Upper lobe of right lung (tissue), 1 donor: ENCODE measurements around the gene ZNF519. TPM values are rescaled to one million over a fixed set of nuclear protein-coding genes. Genes with fewer than 3 reads are reported as not detected.
"Not testable (repeated sequence)": the region's sequence is repeated elsewhere in the genome, so short reads cannot be mapped to it uniquely, and the experiment has no call there.

Experiments
- ATAC-seq: fragments of 200-7000 bp; cut with Tn5 transposase; one replicate; pipeline ENCODE4 v1.9.1; 2020; ENCODE audit warnings: mild to moderate bottlenecking, moderate library complexity
- DNase-seq: peaks from one replicate; pipeline ENCODE4 v3.0.0-alpha.2; 2020
- H3K27ac ChIP-seq: fragments of 200-600 bp; one replicate; pipeline ENCODE4 v1.8.0; 2022
- H3K27me3 ChIP-seq: fragments of 200-600 bp; one replicate; pipeline ENCODE4 v1.8.0; 2022; ENCODE audit warnings: mild to moderate bottlenecking
- H3K36me3 ChIP-seq: fragments of 200-600 bp; one replicate; pipeline ENCODE4 v1.8.0; 2022
- H3K4me1 ChIP-seq: fragments of 200-600 bp; one replicate; pipeline ENCODE4 v1.8.0; 2022
- H3K4me3 ChIP-seq: fragments of 200-600 bp; one replicate; pipeline ENCODE4 v1.8.0; 2022; ENCODE audit warnings: mild to moderate bottlenecking
- H3K9me3 ChIP-seq: fragments of 200-600 bp; one replicate; pipeline ENCODE4 v1.8.0; 2022
- intact Hi-C: fragments of 100-400 bp; cut with DNase I; formaldehyde crosslinking; loops from one replicate; pipeline ENCODE4 v1.11.0; 2022
- total RNA-seq: library from RNA; stranded (reverse); fragmentation: NEBNext Ultra II Directional; extraction: Animal tissue kit (Norgen Biotek cat#: 25700); gene quantifications from one replicate; pipeline ENCODE4 v1.2.1, GENCODE V29; 2021
- donor health status: DM: no; HTN: yes; CAD: no; lungs with severe emphysema.

Gene ZNF519
- total RNA-seq, 1 donor from 2014 or later = 5.7 TPM

- H3K4me1 ChIP-seq, H3K27me3 ChIP-seq, ATAC-seq, H3K27ac ChIP-seq, H3K9me3 ChIP-seq, intact Hi-C loops, H3K36me3 ChIP-seq, H3K4me3 ChIP-seq: not testable (repeated sequence)
- peak; percentile 48 for DNase-seq
Observed at GRCh38 chr18:14171301-14172141, 39.3 kb upstream of the ZNF519 start.

- H3K4me1 ChIP-seq, intact Hi-C loops, H3K36me3 ChIP-seq, H3K4me3 ChIP-seq, H3K27ac ChIP-seq, H3K27me3 ChIP-seq, H3K9me3 ChIP-seq: not testable (repeated sequence)
- ATAC-seq (peak; percentile 32), DNase-seq (peak; percentile 52)
Observed at GRCh38 chr18:14170367-14171036, 38.3 kb upstream of the ZNF519 start.

- peak; percentile 51 for DNase-seq
- ATAC-seq, H3K27me3 ChIP-seq, H3K9me3 ChIP-seq, H3K36me3 ChIP-seq, intact Hi-C loops, H3K4me3 ChIP-seq, H3K27ac ChIP-seq, H3K4me1 ChIP-seq: not testable (repeated sequence)
Observed at GRCh38 chr18:14162915-14163314, 30.7 kb upstream of the ZNF519 start.

- H3K27me3 ChIP-seq, DNase-seq, H3K4me3 ChIP-seq, H3K9me3 ChIP-seq, H3K4me1 ChIP-seq, H3K36me3 ChIP-seq, ATAC-seq, H3K27ac ChIP-seq, intact Hi-C loops: not testable (repeated sequence)
Observed at GRCh38 chr18:14151564-14152113, 19.4 kb upstream of the ZNF519 start.

GRCh38 chr18:14150766-14151165, 18.5 kb upstream of the ZNF519 start:
- DNase-seq = peak; percentile 37
- H3K27ac ChIP-seq, intact Hi-C loops, H3K9me3 ChIP-seq, H3K27me3 ChIP-seq, H3K4me3 ChIP-seq, ATAC-seq, H3K36me3 ChIP-seq, H3K4me1 ChIP-seq: not testable (repeated sequence)

GRCh38 chr18:14149916-14150420, 17.7 kb upstream of the ZNF519 start:
- ATAC-seq, H3K4me1 ChIP-seq, H3K27me3 ChIP-seq, H3K9me3 ChIP-seq, H3K27ac ChIP-seq, intact Hi-C loops, H3K36me3 ChIP-seq, H3K4me3 ChIP-seq: not testable (repeated sequence)
- DNase-seq = peak; percentile 59

- H3K4me3 ChIP-seq, H3K4me1 ChIP-seq, H3K9me3 ChIP-seq, intact Hi-C loops, H3K27ac ChIP-seq, ATAC-seq, H3K36me3 ChIP-seq, H3K27me3 ChIP-seq: not testable (repeated sequence)
- peak; percentile 41 for DNase-seq
Observed at GRCh38 chr18:14149121-14149850, 17.1 kb upstream of the ZNF519 start.

- intact Hi-C loops, H3K4me1 ChIP-seq, H3K27ac ChIP-seq, H3K36me3 ChIP-seq, H3K27me3 ChIP-seq, ATAC-seq, H3K4me3 ChIP-seq, H3K9me3 ChIP-seq: not testable (repeated sequence)
- DNase-seq = peak; percentile 50
Observed at GRCh38 chr18:14147935-14148865, 16.0 kb upstream of the ZNF519 start.

GRCh38 chr18:14146771-14147170, 14.5 kb upstream of the ZNF519 start:
- peak; percentile 48 for DNase-seq
- ATAC-seq, intact Hi-C loops: not testable (repeated sequence)

GRCh38 chr18:14145581-14146338, 13.5 kb upstream of the ZNF519 start:
- H3K27me3 ChIP-seq, H3K36me3 ChIP-seq, ATAC-seq, H3K27ac ChIP-seq, H3K9me3 ChIP-seq, intact Hi-C loops, H3K4me1 ChIP-seq, H3K4me3 ChIP-seq: not testable (repeated sequence)
- DNase-seq = peak; percentile 56

More at GRCh38 chr18:14146771-14147170, 14.5 kb upstream of the ZNF519 start:
- H3K27me3 ChIP-seq, H3K4me1 ChIP-seq, H3K4me3 ChIP-seq, H3K9me3 ChIP-seq, H3K27ac ChIP-seq, H3K36me3 ChIP-seq: not testable (repeated sequence)

GRCh38 chr18:14145021-14145420, 12.8 kb upstream of the ZNF519 start:
- intact Hi-C loops, H3K36me3 ChIP-seq, H3K27ac ChIP-seq, H3K9me3 ChIP-seq, H3K4me1 ChIP-seq, H3K4me3 ChIP-seq, ATAC-seq, H3K27me3 ChIP-seq: not testable (repeated sequence)
- peak; percentile 35 for DNase-seq
